HG03432 (cell line): ENCODE measurements around the gene NOSIP.

ENCODE experiments used
- ATAC-seq: cut with Tn5 transposase; IDR thresholded peaks from one replicate; pipeline ENCODE4 v1.9.1; 2021; ENCODE audit warnings: mild to moderate bottlenecking, moderate library complexity; ENCODE audit not compliant: unreplicated experiment

The NOSIP gene

GRCh38 chr19:49549045-49549444 lies 31.3 kb downstream of the NOSIP start:
- no peak for ATAC-seq

- no peak for ATAC-seq
Measured at GRCh38 chr19:49546825-49547565, 33.4 kb downstream of the NOSIP start.

GRCh38 chr19:49544154-49544553 lies 36.2 kb downstream of the NOSIP start:
- no peak for ATAC-seq

DNA sequence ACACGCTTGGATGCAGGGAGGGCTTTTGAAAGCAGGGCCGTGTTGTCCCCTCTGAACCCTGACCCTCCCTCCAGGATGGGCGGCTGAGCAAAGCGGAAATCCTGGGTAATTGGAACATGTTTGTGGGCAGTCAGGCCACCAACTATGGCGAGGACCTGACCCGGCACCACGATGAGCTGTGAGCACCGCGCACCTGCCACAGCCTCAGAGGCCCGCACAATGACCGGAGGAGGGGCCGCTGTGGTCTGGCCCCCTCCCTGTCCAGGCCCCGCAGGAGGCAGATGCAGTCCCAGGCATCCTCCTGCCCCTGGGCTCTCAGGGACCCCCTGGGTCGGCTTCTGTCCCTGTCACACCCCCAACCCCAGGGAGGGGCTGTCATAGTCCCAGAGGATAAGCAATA lies 37.3 kb downstream of the NOSIP start:
- no peak for ATAC-seq

DNA sequence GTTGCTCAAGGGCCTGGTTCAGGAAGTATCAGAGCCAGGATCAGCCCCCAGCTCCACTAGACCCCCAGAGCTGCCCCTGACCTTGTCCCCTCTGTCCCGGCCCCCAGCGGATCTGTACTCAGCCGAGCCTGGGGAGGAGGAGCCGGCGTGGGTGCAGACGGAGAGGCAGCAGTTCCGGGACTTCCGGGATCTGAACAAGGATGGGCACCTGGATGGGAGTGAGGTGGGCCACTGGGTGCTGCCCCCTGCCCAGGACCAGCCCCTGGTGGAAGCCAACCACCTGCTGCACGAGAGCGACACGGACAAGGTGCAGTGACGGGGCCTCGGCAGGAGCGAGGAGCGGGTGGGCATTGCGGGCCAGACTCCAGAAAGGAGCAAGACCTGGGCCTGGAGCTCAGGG lies 37.9 kb downstream of the NOSIP start:
- ATAC-seq, result no peak

- no peak for ATAC-seq
Measured at GRCh38 chr19:49541914-49542313, 38.4 kb downstream of the NOSIP start.

- ATAC-seq, result no peak
Measured at GRCh38 chr19:49539192-49539952, 41.0 kb downstream of the NOSIP start.

- ATAC-seq, result no peak
Measured at GRCh38 chr19:49538643-49539042, 41.7 kb downstream of the NOSIP start.

DNA sequence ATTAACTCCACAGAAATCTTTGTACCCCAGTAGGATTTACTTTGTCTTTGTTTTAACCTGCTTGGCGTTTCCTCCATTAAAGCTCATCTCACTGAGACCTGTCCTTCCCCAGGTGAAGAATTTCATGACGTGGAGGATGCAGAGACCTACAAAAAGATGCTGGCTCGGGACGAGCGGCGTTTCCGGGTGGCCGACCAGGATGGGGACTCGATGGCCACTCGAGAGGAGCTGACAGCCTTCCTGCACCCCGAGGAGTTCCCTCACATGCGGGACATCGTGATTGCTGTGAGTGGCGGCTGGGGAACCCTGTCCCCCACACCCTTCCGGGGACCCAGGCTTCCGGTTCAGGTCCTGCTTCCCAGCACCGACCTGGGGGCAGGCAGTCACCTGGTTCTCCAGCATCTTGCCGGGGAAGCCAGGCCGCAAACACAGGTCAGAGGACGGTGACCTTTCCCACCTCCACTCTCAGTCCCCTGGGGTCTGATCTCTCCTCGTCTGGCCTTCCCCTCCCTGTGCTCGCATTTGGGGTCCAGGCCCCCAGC lies 43.4 kb downstream of the NOSIP start:
- ATAC-seq, result no peak

DNA sequence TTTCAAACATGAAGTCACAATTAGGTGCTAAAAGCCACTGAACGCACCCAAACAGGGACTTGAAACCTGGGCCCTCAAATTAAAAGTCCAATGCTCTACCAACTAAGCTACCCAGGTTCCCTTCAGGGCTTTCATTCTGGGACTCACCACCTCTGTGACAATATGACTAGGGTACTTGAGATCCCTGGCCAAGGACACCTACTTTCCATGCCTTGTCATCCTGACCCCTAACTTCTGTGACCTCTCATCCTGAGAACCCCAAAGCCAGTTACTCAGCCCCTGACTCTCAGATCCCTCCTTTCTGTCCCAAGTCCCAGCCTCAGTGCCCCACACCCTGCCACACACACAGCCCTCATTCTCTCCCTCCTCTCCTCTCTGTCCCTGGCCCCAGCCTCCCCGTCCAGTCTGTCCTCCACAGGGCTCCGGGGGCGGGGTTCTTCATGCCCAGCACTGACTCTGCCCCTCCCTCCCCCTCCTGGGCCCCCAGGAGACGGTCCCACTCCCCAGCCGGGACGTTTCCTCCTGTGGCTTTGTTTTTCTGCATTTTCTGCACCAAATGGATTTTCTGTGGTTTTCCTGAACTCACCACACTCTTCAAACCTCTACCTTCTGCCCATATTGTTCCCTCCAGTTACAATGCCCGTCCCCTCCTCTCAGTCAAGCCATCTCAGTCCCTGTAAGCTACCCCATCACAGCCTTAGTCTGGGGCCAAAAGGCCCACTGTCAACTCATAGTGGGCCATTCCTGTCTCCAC lies 45.5 kb downstream of the NOSIP start:
- no peak for ATAC-seq

GRCh38 chr19:49533551-49534488 lies 46.5 kb downstream of the NOSIP start:
- peak; percentile 76 for ATAC-seq

DNA sequence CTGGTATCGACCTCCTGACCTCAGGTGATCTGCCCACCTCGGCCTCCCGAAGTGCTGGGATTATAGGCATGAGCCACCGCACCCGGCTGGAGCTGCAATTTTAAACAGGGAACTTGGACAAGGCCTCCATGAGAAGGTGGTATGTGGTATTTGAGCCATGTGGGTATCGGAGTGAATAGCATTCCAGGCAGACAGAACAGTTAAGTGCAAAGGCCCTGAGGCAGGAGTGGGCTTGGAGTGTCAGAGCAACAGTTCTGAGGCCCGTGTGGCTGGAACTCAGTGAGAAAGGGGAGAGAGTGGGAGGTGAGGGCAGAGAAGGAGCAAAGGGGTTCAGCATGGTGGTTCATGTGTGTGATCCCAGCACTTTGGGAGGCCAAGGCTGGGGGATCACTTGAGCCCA lies 49.6 kb downstream of the NOSIP start:
- no peak for ATAC-seq

GRCh38 chr19:49528211-49528771 lies 52.1 kb downstream of the NOSIP start:
- ATAC-seq, result no peak

DNA sequence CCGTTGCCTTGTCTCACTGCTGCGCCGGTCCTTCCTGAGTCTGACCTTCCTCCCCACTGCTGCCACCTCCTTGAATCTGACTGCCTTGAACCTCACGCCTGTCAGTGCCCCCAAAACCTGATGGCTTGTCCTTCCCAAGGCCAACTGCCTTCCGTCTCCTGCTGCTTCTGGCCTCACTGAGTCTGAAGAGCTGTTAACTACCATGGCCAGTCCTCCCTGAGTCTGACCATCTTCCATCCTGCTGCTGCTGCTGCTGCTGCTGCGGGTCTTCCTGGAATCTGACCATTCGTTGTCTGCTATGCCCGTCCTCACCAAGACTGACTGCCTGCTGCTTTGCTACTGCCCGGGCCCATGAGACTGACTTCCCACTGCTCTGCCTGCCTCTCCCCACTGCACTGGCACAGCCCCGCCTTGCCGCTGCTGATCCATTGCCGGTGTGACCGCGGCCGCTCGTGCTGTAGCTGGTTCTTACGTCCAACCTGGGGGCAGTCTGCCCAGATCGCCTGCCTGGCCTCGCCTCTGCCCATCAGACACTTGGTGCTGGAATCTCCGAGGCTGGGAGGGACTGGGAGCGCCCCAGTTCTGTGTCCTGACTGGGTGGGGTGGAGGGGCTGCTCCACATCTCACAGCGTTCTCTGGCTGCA lies 55.4 kb downstream of the NOSIP start:
- no peak for ATAC-seq

- no peak for ATAC-seq
Measured at GRCh38 chr19:49520705-49521319, 59.5 kb downstream of the NOSIP start.

GRCh38 chr19:49518033-49518432 lies 62.3 kb downstream of the NOSIP start:
- ATAC-seq, result no peak

- ATAC-seq, result no peak
Measured at GRCh38 chr19:49515767-49516166, 64.6 kb downstream of the NOSIP start.

GRCh38 chr19:49514151-49514550 lies 66.2 kb downstream of the NOSIP start:
- ATAC-seq, result no peak

DNA sequence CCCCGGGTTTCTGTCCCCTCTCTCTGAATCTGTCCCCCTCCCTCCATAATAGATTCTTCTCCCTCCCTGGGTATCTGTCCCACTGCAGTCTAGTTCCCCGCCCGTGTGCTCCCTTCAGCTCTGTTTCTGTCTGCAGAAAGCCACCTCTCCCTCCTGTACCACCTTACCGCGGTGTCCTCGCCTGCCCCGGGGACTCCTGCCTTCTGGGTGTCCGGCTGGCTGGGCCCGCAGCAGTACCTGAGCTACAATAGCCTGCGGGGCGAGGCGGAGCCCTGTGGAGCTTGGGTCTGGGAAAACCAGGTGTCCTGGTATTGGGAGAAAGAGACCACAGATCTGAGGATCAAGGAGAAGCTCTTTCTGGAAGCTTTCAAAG lies 66.6 kb downstream of the NOSIP start:
- no peak for ATAC-seq
